IgD-negative memory B cell (primary cell): ENCODE measurements around the gene PIK3CB. TPM values are rescaled to one million over a fixed set of nuclear protein-coding genes. Genes with fewer than 3 reads are reported as not detected.

ENCODE experiments used
- H3K27ac Mint-ChIP-seq, 3 donors: one replicate each; pipeline ENCODE4 v1.8.0; 2020 to 2022; ENCODE audit warnings: mild to moderate bottlenecking in 3 of 3, mixed read lengths in 3 of 3, moderate library complexity in 1 of 3
- H3K27me3 Mint-ChIP-seq: one replicate; pipeline ENCODE4 v1.8.0; 2021; ENCODE audit warnings: mixed read lengths
- H3K36me3 Mint-ChIP-seq: one replicate; pipeline ENCODE4 v1.8.0; 2020; ENCODE audit warnings: mild to moderate bottlenecking, mixed read lengths
- H3K4me1 Mint-ChIP-seq, 3 donors: one replicate each; pipeline ENCODE4 v1.8.0; 2020 to 2022; ENCODE audit warnings: mixed read lengths in 3 of 3, mild to moderate bottlenecking in 1 of 3
- H3K4me3 Mint-ChIP-seq, 4 donors: one replicate each; pipeline ENCODE4 v1.8.0; 2020 to 2022; ENCODE audit warnings: mild to moderate bottlenecking in 4 of 4, mixed read lengths in 4 of 4, moderate library complexity in 3 of 4
- H3K9me3 Mint-ChIP-seq, 3 donors: one replicate each; pipeline ENCODE4 v1.8.0; 2020 to 2021; ENCODE audit warnings: mixed read lengths in 3 of 3, mild to moderate bottlenecking in 1 of 3
- polyA plus RNA-seq: library from polyadenylated mRNA; unstranded; fragments of 300-500 nt; fragmentation: Illumina TruSeq; gene quantifications from one replicate; pipeline ENCODE4 v1.2.3, GENCODE V29; 2021

Gene PIK3CB
- polyA plus RNA-seq, 1 donor from 2014 or later = 9.2 TPM

DNA sequence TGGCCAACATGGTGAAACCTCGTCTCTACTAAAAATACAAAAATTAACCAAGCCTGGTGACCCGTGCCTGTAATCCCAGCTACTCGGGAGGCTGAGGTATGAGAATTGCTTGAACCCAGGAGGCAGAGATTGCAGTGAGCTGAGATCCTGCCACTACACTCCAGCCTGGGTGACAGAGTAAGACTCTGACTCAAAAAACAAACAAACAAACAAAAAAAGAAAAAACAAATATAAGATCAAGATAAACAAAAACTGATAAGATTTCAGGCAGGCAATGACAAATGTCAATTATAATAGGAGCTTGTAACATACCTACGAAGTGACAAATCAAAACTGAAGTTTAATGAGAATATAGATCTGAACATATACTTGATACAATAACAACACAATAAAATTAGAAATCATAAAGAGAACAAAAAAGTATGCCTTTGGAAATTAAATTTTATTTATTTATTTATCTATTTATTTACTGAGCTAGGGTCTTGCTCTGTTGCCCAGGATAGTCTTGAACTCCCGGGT, 155.8 kb downstream of the PIK3CB start:
- no peaks in the 10 kb centered on the region for H3K27me3 Mint-ChIP-seq
- H3K27ac Mint-ChIP-seq = no peak overlapping the region
- H3K4me1 Mint-ChIP-seq = peaks cover 0 to 2% (median 0%) of the 10 kb centered on the region in 3 donors
- H3K4me3 Mint-ChIP-seq = no peak overlapping the region
- H3K36me3 Mint-ChIP-seq = peaks cover 10% of the 10 kb centered on the region
- peaks cover 4 to 13% (median 7%) of the 10 kb centered on the region in 3 donors for H3K9me3 Mint-ChIP-seq

DNA sequence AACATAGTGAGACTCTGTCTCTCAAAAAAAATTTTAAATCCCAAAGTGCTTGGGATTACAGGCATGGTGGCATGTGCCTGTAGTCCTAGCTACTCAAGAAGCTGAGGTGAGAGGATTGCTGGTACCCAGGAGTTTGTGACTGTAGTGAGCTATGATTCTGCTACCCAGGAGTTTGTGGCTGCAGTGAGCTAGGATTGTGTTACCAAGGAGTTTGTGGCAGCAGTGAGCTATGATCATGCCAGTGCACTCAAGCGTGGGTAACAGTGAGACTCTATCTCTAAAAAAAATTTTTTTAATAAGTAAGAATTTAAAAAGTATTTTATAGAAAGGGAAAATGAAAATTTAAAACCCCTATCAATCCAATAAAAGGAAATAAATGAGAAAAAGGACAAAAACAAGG, 156.6 kb downstream of the PIK3CB start:
- Mint-ChIP-seq H3K9me3 (peaks cover 4 to 13% (median 7%) of the 10 kb centered on the region in 3 donors), H3K4me1 (peaks cover 0 to 2% (median 0%) of the 10 kb centered on the region in 3 donors)

DNA sequence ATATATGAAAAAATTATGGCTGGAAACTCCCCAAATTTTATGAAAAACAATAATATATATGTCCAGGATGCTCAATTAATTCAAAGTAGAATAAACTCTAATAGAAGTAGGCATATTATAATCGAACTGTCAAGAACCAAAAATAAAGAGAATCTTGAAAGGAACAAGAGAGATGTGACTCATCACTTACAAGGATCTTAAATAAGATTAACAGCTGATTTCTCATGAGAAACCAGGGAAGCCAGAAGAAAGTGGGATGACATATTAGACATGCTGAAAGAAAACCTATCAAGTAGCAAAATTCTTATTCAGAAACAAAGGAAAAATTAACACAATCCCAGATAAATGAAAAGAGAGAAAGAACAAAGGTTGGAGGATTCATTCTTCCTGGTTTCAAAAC, 159.3 kb downstream of the PIK3CB start:
- Mint-ChIP-seq H3K27ac (no peak overlapping the region), H3K4me1 (peaks cover 0 to 4% (median 0%) of the 10 kb centered on the region in 3 donors), H3K4me3 (no peak overlapping the region), H3K27me3 (no peaks in the 10 kb centered on the region), H3K9me3 (peaks cover 4 to 13% (median 7%) of the 10 kb centered on the region in 3 donors), H3K36me3 (peaks cover 21% of the 10 kb centered on the region)

More for the DNA sequence above, 156.6 kb downstream of the PIK3CB start:
- Mint-ChIP-seq H3K4me3 (no peak overlapping the region), H3K27me3 (no peaks in the 10 kb centered on the region), H3K36me3 (peaks cover 18% of the 10 kb centered on the region), H3K27ac (no peak overlapping the region)

DNA sequence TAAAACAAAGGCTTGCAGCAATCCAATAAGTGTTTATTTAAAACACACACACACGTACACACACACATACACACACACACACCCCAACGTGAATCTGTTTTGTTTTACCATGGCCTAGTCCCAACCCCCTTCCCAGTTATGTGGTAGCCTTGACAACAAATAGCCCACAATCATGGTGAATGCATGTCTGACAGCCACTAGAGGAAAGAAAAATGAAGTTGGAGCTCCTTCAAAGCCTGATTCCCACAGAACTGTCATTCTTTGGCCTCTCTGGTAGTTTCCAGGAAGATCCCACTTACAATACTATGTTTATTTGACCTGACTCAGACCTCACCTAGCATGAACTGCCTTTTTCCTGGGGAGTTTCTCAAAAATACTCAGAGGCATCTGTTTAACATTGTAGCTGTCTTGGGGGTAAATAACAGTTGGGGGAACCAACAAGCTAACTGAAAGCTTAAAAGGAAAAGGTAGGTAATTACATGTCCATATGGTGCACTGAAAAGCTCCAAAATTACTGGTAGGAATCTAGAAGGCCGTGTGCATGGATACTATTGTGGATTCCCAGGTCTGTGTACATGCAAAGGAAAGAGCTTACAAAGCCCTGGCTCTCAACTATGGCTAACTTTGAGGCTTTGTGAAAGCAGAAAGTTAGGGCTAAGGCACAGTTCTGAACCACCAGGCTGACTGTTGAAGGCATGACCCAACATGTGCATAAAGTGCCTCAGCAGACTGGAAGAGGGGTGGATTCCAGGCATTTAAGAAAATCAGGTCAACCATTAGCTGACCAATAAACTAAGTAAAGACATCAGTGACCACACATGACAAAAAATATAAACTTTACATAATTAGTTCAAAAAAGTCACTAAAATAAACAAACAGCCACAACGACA, 160.8 kb downstream of the PIK3CB start:
- Mint-ChIP-seq H3K9me3 (peaks cover 4 to 13% (median 7%) of the 10 kb centered on the region in 3 donors), H3K27me3 (no peaks in the 10 kb centered on the region), H3K4me1 (peaks cover 0 to 3% (median 0%) of the 10 kb centered on the region in 3 donors), H3K4me3 (no peak overlapping the region), H3K27ac (no peak overlapping the region), H3K36me3 (peaks cover 20% of the 10 kb centered on the region)

DNA sequence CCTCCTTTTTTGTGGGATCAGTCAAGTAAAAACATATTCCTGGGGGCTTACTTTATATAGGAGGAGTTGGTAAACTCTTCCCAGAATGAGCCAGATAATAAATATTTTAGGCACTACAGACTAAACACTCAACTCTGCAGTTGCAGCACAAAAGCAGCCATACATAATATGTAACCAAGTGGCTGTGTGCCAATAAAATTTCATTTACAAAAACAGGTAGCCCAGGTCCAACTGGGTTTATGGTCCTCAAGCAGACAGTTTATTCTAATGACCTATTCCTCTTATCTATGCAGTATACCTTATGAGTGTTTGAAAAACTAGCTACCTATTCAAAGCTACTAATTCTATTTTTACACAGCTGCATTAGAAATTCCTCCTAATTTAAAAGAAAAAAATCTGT, 164.3 kb downstream of the PIK3CB start:
- no peak overlapping the region for H3K4me3 Mint-ChIP-seq
- peaks cover 0 to 3% (median 0%) of the 10 kb centered on the region in 3 donors for H3K4me1 Mint-ChIP-seq
- no peaks in the 10 kb centered on the region for H3K27me3 Mint-ChIP-seq
- H3K9me3 Mint-ChIP-seq = peaks cover 3 to 6% (median 3%) of the 10 kb centered on the region in 3 donors
- peaks cover 24% of the 10 kb centered on the region for H3K36me3 Mint-ChIP-seq
- H3K27ac Mint-ChIP-seq = no peak overlapping the region

DNA sequence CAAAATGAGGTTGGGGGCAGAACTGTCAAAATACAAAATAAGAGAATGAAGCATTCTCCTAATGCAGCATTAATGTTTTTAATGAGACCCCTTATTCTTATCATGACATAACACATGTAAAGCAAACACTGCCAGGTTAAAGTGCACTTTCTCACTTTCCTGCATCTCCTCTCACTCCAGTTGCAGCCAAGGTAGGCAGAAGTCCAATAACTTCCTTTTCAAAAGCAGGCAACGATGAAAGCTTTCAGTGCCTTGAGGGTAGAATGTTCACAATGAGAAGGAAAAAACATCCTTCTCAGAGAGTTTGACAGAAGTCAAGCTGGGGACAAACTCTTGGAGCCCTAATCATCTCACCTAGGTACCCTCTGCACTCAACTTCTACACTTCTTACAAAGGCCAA, 166.6 kb downstream of the PIK3CB start:
- H3K27me3 Mint-ChIP-seq = no peaks in the 10 kb centered on the region
- peaks cover 0 to 5% (median 3%) of the 10 kb centered on the region in 3 donors for H3K4me1 Mint-ChIP-seq
- no peaks in the 10 kb centered on the region for H3K9me3 Mint-ChIP-seq
- H3K36me3 Mint-ChIP-seq = peaks cover 23% of the 10 kb centered on the region
- no peak overlapping the region for H3K4me3 Mint-ChIP-seq
- H3K27ac Mint-ChIP-seq = no peak overlapping the region

DNA sequence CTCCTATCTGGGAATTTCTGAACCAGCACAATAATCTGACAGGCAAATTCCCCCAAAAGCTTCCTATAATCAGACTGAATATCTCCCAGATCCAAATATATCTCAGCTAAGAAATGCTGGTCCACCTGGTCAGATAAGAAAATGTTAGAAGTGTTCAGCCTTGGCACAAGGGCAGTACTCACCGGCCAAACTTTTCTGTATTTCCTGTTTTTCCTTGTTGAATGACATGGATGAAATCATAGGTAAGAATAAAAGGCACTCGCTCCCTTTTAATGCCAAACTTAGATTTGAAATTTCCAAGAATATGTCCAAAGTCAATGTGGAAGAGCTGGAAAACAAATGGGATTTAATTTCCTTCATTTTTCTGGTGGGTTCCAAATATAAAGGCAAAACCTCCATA, 177.2 kb downstream of the PIK3CB start:
- peaks cover 19% of the 10 kb centered on the region for H3K36me3 Mint-ChIP-seq
- H3K4me3 Mint-ChIP-seq = no peak overlapping the region
- peaks cover 0 to 2% (median 0%) of the 10 kb centered on the region in 3 donors for H3K9me3 Mint-ChIP-seq
- H3K4me1 Mint-ChIP-seq = no peaks in the 10 kb centered on the region
- no peak overlapping the region for H3K27ac Mint-ChIP-seq
- no peaks in the 10 kb centered on the region for H3K27me3 Mint-ChIP-seq

DNA sequence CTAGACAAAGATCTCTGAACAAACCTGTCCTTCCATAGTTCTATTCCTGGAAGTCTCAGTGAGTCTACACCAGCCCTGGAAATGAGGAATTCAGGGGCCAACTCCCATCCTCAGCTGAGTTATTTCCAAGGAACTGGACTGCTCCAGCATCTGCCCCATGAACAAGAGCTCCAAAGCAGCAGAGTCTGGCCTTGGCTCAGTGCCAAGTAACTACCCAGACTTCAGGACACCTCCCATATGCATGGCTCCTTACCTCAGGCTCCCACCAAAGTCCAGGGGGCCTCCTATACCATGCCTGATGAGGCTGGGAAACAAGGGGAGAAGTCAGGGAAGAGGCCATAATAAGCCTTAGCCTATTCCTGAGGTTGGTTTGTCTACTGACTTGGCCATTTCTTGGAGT, 181.2 kb downstream of the PIK3CB start:
- no peak overlapping the region for H3K4me3 Mint-ChIP-seq
- H3K9me3 Mint-ChIP-seq = peaks cover 2 to 4% (median 3%) of the 10 kb centered on the region in 3 donors
- H3K4me1 Mint-ChIP-seq = no peaks in the 10 kb centered on the region
- peaks cover 32% of the 10 kb centered on the region for H3K36me3 Mint-ChIP-seq
- H3K27me3 Mint-ChIP-seq = no peaks in the 10 kb centered on the region
- H3K27ac Mint-ChIP-seq = no peak overlapping the region

DNA sequence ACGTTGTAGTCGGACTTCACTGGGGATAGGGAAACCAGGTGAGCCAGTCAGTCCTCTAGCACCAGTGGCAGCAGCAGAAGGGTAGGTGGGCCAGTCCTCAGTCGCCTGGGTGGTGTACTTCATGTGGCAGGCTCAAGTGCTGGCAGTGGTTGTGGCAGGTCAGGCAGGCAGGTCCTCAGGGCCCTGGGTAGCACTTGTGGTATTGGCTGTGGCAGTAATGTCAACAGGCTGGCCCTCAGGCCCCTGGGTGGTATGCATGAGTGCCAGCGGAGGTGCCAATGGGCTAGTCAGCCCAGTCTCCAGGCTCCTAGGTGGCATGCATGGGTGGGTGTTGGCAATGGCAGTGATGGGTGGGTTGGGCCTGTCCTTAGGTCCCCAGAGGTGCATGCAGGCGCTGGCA, 185.6 kb downstream of the PIK3CB start:
- Mint-ChIP-seq H3K9me3 (peaks cover 8 to 25% (median 22%) of the 10 kb centered on the region in 3 donors), H3K4me3 (no peak overlapping the region), H3K36me3 (peaks cover 22% of the 10 kb centered on the region), H3K4me1 (peaks cover 0 to 5% (median 0%) of the 10 kb centered on the region in 3 donors), H3K27me3 (no peaks in the 10 kb centered on the region), H3K27ac (no peak overlapping the region)

DNA sequence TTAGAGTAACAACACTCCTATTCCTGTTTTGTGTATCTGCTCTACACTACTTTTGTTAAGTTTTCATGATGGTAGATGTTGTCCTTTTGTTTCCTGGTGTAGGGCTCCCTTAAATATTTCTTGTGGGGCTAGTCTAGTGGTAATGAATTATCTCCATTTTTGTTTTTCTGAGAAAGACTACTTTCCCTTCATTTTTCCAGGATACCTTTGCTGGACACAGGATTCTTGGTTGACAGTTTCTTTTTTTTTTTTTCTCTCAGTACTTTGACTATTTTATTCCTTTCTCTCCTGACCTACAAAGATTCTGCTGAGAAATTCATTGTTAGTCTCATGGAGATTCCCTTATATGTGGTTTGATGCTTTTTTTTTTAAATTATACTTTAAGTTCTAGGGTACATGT, 188.2 kb downstream of the PIK3CB start:
- H3K9me3 Mint-ChIP-seq = peaks cover 8 to 40% (median 34%) of the 10 kb centered on the region in 3 donors
- H3K27me3 Mint-ChIP-seq = no peaks in the 10 kb centered on the region
- H3K4me1 Mint-ChIP-seq = peaks cover 0 to 5% (median 0%) of the 10 kb centered on the region in 3 donors
- no peak overlapping the region for H3K4me3 Mint-ChIP-seq
- peaks cover 18% of the 10 kb centered on the region for H3K36me3 Mint-ChIP-seq
- H3K27ac Mint-ChIP-seq = no peak overlapping the region

DNA sequence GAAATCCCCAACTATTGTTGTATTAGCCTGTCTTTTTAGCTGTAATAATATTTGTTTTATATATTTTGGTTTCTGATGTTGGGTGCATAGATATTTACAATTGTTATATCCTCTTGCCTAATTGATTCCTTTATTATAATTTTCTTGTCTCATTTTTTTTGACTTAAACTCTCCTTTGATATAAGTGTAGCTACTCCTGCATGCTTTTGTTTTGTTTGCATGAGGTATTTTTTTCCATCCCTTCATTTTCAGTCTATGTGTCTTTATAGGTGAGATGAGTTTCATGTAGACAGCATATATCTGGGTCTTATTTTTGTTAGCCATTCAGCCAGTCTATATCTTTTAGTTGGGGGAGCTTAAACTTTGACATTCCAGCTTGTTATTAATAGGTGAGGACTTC, 188.7 kb downstream of the PIK3CB start:
- Mint-ChIP-seq H3K4me1 (peaks cover 0 to 5% (median 0%) of the 10 kb centered on the region in 3 donors), H3K9me3 (peaks cover 8 to 40% (median 34%) of the 10 kb centered on the region in 3 donors), H3K36me3 (peaks cover 14% of the 10 kb centered on the region), H3K27me3 (no peaks in the 10 kb centered on the region), H3K4me3 (peak overlapping the region in 1 of 4 donors; percentile 50), H3K27ac (no peak overlapping the region)

DNA sequence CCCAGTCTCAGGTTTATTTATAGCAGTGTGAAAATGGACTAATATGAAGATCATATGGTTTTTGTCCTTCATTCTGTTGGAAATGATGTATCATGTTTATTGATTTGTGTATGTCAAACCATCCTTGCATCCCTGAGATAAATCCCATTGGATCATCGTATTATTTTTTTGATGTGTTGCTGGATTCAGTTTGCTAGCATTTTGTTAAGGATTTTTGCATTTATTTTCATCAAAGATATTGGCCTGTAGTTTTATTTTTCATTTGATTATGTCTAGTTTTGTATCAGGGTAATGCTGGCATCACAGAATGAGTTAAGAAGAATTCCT, 191.8 kb downstream of the PIK3CB start:
- Mint-ChIP-seq H3K9me3 (peaks cover 4 to 42% (median 37%) of the 10 kb centered on the region in 3 donors), H3K4me3 (peak overlapping the region in 1 of 4 donors; percentile 21), H3K27me3 (no peaks in the 10 kb centered on the region), H3K4me1 (peaks cover 0 to 5% (median 0%) of the 10 kb centered on the region in 3 donors), H3K36me3 (peaks cover 11% of the 10 kb centered on the region), H3K27ac (no peak overlapping the region)

DNA sequence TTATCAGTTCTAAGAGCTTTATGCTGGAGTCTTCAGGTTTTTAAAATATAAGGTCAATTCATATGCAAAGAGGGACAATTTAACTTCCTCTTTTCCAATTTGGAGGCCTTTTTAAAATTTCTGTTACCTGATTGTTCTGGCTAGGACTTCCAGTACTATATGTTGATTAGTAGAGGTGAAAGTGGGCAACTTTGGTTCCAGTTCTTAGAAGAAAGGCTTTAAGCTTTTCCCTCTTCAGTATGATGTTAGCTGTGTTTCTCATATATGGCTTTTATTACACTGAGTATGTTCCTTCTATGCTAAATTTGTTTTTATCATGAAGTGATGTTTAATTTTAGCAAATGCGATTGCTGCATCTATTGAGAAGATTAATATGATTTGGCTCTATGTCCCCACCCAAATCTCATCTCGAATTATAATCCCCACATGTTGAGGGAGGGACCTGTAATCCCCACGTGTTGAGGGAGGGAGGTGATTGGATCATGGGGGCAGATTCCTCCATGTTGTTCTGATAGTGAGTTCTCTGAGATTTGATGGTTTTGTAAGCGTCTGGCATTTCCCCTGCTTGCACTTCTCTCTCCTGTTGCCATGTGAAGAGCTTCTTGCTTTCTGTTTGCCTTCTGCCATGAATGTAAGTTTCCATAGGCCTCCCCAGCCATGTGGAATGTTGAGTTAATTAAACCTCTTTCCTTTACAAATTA, 192.4 kb downstream of the PIK3CB start:
- H3K9me3 Mint-ChIP-seq = peaks cover 4 to 42% (median 37%) of the 10 kb centered on the region in 3 donors
- H3K4me1 Mint-ChIP-seq = peaks cover 0 to 8% (median 0%) of the 10 kb centered on the region in 3 donors
- peaks cover 13% of the 10 kb centered on the region for H3K36me3 Mint-ChIP-seq
- no peak overlapping the region for H3K27ac Mint-ChIP-seq
- H3K4me3 Mint-ChIP-seq = no peak overlapping the region
- no peaks in the 10 kb centered on the region for H3K27me3 Mint-ChIP-seq

DNA sequence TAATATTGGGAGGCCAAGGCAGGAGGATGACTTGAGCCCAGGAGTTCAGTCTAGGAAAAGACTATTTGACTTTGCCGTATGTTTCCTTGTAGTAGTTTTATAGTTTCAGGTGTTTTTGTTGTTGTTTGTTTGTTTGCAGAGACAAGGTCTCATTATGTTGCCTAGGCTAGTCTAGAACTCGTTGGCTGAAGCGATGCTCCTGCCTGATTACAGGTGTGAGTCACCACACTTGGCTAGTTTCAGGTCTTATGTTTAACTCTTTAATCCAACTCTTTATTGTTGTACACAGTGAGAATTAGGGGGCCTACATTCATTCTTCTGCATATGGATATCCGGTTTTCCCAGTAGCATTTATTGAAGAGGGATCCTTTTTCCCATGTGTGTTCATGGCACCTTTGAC, 194.2 kb downstream of the PIK3CB start:
- Mint-ChIP-seq H3K27me3 (no peaks in the 10 kb centered on the region), H3K4me3 (no peak overlapping the region), H3K4me1 (peaks cover 0 to 3% (median 0%) of the 10 kb centered on the region in 3 donors), H3K27ac (no peak overlapping the region), H3K36me3 (peaks cover 14% of the 10 kb centered on the region), H3K9me3 (peaks cover 1 to 34% (median 27%) of the 10 kb centered on the region in 3 donors)

DNA sequence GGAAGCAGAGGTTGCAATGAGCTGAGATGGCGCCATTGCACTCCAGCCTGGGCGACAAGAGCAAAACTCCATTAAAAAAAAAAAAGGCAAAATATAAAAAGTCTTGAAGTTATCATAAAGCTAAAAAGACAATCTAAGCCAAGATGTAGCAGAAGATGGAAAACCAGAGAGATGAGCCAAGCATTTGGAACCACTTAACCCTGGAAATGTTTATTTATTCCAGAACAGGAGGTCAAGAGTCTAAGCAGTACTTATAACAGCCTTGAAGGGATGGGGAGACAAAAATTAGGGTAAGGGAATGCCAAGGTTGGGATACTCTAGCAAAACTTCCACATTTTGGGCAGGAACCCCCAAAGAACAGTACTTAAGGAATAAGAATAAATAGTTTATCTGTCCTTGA, 196.1 kb downstream of the PIK3CB start:
- Mint-ChIP-seq H3K4me1 (peaks cover 0 to 3% (median 0%) of the 10 kb centered on the region in 3 donors), H3K9me3 (peaks cover 0 to 23% (median 15%) of the 10 kb centered on the region in 3 donors), H3K27me3 (no peaks in the 10 kb centered on the region), H3K36me3 (peaks cover 15% of the 10 kb centered on the region), H3K27ac (no peak overlapping the region), H3K4me3 (no peak overlapping the region)
